GM21576 (cell line): ENCODE data around the gene LGSN.
"Not testable (repeated sequence)": the region's sequence is repeated elsewhere in the genome, so short reads cannot be mapped to it uniquely, and the experiment has no call there.

Experiments used
- ATAC-seq: cut with Tn5 transposase; IDR thresholded peaks from one replicate; pipeline ENCODE4 v1.9.1; 2021; ENCODE audit warnings: mild to moderate bottlenecking, moderate library complexity; ENCODE audit not compliant: unreplicated experiment

The LGSN gene

DNA sequence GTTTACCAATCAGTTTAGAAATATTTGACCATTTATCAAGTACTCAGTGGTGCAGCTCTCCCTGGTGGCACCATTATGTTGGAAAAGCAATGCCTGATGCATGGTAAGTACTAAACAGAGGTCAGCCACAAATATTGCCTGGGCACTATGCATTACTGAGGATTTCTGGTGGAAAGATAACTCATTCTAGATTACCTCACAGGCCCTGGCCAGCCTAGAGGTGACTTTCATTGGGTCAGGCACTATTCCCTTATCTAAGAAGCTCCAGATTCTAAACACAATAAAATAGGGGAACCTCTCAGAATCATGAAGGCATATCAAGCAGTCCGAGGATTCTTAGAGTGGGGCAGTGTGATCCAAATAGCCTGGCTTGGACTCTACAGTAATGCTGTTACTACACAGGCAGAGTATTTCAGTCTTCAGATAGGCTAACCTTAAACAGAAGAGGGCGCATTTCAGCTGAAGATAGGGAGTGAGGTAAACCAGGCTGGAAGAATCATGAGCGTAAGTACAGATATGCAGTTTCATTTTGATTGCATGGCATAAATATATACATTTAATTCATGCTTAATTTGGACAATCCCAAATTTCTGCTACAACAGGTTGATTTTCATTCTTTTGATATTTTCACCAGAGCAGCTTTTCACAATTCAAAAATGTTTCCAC lies 12.1 kb downstream of the LGSN start:
- peak; percentile 93 for ATAC-seq

DNA sequence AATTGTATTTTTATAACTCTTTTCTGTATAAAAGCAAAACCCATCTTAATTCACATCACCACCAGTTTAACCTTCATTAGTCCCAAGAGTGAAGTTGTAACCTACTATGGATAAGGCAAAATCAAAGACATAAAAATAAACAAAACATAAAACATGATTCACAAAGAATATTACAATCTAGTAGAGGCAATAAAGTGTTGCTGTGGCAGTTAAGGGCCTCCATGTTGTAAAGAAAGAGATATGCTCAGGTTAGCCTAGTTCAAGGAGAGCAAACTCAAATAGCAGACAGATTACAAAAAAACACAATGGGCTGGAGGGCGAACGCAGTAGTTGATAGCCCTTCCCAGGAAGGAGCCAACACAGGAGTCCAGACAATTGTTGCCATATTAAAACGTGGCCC lies 13.4 kb downstream of the LGSN start:
- ATAC-seq = no peak

DNA sequence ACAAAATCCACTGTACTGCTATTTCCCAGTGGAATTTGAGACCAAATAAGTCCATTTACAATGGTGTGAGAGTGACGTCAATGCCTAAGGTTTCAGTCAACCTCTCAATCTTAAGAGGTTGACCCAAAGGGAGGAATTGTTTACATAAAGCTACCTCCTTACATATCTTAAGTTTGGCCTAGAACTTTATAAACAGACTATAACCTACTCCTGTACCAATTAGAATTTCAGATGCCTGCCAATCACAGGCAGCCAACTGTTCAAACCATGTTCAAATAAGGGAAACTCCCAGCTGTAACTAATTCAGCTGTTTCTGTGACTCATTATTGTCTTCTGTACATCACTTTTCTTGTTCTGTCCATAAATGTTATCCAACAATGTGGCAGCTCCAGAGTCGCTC lies 14.5 kb downstream of the LGSN start:
- no peak for ATAC-seq

DNA sequence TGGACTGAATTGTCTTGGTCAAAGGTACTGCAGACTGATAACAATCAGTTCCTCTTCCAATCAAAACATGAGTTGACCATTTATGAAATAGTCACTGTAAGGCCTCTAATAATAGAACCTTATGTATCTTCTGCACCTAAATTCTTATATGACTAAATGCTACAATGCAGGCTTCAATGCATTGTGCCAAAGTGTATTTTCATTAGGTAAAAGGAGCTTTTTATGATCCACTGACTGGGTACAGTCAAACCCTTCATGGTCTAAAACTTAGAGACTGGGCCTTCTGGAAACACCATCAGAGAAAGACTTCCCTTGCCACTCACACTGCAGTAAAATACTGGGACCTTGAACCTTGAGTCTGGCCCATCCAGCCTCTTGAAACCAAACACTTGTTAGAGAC lies 16.3 kb downstream of the LGSN start:
- ATAC-seq = no peak

DNA sequence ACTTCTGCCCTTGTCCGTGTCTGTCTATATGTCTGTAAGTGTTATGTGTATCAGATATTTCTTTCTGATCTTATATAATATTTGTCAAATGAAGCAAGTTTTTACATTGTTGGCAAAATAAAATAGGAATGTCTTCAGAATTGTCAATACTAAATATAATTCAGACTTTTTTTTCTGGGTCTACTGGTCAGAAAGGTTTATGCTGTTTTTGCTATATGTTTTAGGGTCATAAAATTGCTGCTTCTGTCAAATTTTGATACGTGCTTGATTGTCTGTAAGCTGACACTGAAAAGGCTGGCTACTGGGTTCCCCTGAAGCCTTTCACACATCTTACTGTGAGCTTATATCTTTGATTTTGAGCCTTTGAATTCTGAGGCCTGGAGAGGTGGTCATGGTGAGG lies 20.1 kb downstream of the LGSN start:
- no peak for ATAC-seq

DNA sequence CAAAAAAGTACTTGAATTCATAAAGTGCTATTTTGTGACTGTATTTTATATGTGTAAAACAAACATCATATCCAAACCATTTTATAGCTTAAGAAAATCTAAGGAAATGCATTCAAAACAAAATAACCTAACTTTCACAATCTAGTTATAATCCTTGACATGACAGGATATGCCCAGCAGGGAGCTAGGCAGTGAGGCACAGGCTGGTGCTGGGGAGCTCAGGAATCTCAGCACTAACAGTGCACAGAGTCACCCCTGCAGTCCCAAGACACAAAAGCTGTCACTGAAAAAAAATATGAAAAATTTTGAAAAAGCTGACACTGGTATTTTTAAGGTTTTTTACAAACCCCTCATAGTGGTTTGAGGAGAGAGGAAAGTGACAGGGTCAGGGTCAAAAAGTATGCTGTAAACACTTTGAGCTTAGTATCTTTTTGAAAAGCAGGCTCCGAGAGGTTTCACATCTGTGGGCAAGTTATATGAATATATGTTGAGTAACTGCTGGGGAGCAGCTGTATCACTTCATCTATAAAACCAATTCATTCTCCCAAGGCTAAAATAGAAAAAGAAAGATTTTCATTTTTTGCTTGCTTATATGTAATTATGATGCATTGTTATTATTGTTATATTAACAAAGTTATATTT lies 24.1 kb downstream of the LGSN start:
- no peak for ATAC-seq

DNA sequence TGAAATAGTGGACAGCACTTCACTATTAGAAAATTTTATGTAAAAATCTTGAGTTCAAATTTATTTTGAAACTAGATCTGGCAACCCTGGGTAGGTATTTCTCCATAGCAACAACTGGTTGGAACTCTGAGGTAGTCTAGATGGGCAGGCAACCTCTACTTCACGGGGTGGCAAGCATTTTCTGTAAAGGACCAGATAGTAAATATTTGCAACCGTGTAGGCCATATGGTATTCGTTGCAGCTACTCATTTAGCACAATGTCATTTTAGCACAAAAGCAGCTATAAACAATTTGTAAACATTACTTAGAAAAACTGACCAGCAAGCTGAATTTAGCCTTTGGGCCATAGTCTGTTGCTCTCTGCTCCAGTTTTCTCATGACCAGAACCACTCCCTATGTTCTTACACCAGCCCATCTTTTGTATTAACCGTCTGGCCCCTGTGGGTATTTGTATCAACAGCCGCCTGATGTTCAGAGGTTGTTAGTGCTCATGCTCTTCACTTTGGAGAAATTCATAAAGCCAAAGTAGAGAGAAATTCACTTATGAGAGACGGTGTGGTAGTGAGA lies 29.2 kb downstream of the LGSN start:
- no peak for ATAC-seq

DNA sequence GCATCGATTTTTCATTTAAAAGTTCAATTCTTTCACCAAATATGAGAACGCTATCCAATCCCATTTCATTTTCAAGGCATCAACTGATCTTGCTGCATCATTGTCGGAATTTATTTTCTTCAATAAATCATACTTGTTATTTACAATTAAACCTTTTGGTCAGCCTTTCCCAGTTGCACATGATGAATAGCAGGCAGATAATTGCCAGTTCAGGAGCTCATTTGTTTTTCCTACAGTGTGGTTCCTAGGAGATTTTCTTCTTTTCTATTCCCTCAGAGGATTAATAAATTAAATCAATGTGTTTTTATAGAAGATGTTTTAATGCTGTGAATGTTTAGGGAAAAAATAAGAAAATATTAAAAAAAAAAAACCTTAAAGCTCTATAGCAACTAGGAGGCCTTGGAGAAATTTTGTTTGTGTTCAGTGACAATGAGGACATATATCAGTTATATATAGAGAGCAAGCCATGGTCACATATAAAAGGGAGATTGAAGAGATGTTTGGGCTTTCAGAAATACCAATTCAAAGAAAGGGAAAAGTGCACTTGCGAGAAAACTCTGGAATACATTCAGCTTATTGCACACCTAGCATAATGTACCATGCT lies 30.4 kb downstream of the LGSN start:
- no peak for ATAC-seq

DNA sequence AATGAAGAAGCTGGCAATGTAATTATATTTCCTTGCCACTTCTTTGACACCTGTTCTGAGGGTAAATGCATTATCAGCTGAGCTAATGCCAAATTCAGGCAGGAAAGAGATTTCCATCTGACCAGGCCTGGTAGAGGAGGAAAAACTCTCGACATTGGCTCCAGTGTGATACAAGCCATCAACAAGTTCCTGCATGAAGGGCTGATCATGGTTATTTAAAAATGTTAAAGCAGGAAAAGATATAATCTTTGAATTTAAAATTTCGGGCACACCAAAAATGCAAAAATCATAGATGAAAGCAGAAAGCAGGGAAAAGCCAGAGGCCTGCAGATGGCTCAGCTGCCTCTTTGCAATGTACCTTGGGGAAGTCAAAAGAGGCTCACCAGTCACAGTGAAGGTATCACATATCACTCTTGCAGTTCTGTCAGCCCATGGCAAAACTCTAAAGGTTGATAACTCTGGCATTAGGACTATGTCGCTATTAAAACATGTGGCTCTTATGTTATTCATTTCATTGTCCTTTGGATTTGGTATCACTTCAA lies 39.1 kb downstream of the LGSN start:
- ATAC-seq = no peak

DNA sequence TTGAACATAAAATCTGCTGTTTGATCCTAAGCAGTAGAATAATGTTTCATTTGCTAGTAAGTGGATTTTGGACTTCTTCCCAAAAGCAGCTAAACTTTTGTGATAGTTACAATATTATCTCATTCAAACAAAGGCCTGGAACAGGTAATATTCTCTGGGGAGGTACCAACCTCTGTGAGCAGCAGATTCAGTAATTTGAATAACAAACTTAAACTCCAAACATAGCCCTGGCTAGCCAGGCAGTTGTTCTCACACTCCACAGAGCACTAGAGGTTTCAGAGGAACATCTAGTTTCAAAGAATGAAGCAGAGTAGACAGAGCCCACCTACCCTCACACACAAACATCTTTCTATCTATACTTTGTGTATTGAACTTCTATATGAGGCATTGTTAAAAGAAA lies 40.9 kb downstream of the LGSN start:
- no peak for ATAC-seq

DNA sequence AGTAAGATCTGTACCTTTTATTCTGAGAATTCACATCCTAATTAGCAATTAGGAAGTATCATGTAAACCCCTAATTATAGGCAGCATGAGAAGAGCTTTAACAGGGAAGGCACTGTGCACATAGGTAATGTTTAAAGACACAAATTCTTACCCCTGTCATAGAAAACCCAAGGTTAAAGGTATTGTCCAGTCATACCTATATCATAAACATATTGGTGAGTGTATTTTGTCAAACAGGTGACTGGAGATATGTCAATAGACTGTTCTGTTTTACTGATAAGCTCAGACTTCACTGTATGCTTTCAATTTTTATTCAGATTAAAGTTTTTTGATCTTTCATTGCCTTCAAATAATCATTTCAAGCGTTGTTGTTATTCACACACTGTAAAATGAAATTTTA lies 43.8 kb downstream of the LGSN start:
- ATAC-seq = no peak

DNA sequence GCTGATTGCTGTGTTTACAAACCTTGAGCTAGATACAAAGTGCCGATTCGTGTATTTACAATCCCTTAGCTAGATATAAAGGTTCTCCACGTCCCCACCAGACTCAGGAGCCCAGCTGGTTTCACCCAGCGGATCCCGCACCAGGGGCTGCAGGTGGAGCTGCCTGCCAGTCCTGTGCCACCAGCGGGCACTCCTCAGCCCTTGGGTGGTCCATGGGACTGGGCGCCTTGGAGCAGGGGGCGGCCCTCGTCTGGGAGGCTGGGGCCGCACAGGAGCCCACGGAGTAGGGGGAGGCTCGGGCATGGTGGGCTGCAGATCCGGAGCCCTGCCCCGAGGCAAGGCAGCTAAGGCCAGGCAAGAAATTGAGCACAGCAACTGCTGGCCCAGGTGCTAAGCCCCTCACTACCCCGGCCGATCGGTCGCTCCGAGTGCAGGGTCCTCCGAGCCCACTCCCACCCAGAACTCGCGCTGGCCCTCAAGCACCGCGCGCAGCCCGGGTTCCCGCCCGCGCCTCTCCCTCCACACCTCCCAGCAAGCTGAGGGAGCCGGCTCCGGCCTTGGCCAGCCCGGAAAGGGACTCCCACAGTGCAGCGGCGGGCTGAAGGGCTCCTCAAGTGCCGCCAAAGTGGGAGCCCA lies 44.9 kb downstream of the LGSN start:
- ATAC-seq = not testable (repeated sequence)

DNA sequence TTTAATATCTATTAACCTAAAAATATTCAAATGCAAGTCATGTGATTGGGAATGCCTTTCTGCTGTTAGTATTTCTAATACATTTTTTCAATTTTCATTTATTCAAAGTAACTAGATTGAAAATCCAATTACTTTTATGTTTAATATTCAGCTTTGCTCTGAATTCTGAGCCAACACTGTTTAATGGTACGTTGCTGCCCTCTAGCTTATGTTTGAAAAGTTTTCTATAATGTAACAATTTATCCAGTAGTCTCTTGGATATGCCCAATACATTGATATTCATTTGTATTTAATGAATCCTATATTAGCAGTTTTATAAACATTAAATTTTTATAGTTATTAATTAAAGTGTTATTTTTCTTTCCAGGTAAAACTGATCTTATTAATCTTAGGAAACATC lies 47.4 kb downstream of the LGSN start:
- no peak for ATAC-seq

DNA sequence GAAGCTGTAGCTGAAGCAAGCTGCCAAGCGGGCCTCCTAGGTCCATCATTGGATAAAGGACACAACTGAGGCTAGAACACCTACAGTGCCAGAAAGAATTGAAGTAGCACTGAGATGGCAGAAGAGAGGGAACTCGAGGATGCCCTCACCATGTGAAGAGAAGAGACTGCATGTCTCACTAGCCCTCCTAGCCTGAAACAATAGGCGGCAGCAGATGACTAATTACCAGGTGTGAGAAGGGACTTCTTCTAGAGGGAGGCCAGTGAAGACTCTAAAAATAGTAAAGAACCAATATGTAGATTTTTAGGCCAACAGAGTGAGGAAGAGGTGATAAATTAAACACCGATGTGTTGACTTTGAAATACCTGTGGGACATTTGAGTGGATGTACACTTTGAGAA lies 50.3 kb downstream of the LGSN start:
- peak; percentile 49 for ATAC-seq

DNA sequence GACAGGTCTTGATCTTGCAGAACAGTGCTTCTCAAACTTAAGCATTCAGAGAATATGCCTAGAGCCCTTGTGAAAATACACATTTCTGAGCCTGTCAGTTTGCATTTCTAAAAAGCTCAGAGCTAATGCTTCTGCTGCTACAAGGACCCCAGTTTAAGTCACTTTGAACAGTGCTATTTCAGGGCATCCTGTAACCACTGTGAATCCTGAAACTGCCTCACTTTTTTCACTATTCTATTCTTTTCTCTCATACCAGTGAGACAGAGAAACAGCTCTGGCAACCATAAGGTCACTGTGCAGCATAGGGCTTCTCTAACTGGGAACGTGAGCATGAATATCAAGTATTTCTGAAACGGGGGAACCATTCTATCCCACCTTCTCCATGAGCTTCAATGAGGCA lies 51.2 kb downstream of the LGSN start:
- ATAC-seq = peak; percentile 73

DNA sequence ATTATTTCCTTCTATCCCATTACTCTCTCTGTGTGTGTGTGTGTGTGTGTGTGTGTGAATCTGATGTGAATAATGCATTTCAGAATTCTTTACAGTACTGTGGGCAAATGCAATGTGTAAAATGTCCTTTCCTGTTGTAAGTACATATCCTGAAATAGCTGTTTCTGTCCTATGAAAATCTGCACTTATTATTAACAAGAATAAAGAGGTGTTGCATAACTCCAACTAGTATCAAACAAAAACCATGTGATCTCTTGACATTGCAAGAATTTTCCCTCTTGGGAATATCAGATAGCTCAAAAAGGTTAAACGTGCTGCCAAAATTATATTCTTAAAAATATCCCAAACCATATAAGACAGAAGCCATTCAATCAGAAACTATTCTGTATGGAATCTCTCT lies 52.0 kb downstream of the LGSN start:
- ATAC-seq = no peak

DNA sequence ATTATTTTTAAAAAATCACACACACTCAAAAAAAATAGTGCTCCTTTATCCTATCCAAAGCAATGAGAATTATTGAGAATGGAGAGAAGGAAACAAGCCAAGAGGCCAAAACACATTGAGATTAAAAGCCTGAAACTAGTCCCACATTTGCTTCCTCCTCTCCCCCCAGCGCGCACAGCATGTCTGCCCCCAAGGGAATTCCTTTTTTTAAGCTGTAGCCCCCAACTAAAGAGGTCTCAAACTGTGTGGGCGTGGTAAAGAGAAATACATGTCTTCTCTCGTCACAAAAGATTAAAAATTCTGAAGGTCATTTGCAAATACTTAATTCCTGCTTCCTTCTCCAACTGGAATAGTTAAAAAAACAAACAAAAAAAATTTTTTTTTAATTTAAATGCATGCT lies 52.7 kb downstream of the LGSN start:
- no peak for ATAC-seq

DNA sequence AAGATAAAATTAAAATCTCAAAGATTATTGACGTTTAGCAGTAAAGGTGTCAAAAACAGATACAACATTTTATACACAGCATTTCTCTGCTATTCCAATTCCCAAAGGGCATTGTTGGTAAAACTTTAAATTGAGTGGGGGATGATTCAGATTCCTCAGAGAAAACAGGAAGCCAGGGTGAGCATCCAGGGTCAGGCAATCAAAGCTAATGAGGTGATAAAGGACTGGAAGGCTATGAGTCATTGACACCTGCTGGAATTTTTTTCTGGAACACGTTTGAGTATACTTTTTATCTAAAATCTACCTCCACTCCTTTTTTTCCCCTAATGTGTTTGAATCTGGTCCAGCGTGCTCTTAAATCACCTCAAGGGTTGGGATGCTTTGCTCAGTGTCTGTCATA lies 56.3 kb downstream of the LGSN start:
- no peak for ATAC-seq

DNA sequence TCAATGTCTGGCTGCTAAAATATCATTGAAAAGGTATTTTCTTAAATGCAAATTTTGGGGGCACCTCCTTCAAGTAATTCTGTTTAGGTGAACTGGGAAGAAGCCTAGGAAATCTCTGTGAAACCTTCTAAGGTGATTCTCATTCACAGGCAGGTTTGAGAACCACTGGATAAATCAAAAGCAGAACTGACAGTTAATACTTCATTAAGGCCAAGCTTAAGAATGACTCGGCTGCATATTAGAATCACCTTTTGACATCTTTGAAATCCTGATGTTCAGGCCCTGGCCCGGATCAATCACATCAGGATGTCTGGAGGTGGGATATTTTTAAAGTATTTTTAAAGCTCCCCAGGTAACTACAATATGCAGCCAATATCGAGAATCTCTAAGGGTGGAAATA lies 58.0 kb downstream of the LGSN start:
- ATAC-seq = peak; percentile 54

DNA sequence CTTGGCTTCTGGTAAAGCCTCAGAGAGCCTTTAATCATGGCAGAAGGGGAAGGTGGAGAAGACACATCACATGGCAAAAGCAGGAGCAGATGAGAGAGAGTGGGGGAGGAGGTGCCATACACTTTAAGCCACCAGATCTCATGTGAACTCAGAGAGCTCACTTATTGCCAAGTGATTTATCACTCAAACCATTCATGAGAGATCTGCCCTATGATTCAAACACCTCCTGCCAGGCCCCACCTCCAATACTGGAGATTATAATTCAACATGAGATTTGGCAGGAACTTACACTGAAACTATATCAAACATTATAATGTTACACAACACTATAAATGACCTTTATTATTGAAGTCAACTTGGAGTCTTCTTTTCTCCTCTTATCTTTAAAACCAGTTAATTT lies 60.6 kb downstream of the LGSN start:
- ATAC-seq = no peak

DNA sequence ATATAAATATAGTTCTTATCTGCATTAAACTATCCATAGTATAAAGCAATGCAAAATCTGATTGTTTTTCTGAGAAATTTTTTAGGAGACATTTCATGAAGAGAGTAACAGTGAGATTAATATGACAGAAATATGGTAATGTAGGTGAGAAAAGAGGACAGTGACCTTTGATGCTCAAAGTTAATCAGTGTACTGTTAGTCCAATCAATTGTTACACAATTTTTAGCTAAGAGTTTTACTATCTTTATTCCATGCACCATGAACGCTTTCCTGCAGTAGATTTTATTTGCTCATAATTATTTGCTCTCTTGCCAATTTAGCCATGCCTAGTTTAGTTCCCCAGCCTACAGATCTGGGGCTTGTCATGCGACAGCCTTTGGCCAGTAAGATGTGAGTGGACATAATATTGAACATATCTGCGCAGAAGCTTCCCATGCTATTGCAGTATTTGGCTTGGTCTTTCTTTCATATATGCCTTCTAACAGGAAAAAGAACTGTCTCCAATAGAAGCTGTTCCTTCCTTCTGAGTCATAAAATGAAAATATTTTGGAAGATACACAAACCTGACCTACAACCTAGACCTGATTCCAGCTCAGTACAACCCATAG lies 69.8 kb downstream of the LGSN start:
- no peak for ATAC-seq
